ENCODE measurements around the gene SUPT4H1. TPM values are rescaled to one million over a fixed set of nuclear protein-coding genes. Genes with fewer than 3 reads are reported as not detected.
A peak's percentile ranks its signal among the peaks of the same experiment; 100 is the strongest.

SUPT4H1 gene
- total RNA-seq, 1 donor = 49.9 TPM

DNA sequence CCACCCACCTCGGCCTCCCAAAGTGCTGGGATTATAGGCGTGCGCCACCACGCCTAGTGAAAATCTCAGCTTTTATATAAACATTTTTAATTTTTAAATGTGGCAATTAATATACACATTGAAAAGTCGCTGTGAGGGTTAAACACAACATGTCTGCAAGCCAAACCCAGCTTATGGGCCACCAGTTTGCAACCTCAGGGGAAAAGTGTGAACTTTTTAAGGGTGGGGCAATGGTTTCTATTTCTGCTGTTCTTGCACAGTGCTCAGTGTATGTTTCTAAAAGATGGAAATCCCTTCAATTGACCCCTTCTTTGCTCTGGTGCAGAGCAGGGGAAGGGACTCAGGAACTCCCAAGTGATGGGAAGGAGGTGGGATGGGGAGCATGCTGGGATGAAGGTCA, 18.3 kb upstream of the SUPT4H1 start:
- Histone ChIP-seq H3K4me1 (ENCODE audit: insufficient read depth, low read length) (no peaks in the 10 kb centered on the region), H3K4me3 (ENCODE audit: insufficient read depth, low read length) (no peak overlapping the region), H3K9me3 (ENCODE audit: low read depth, low read length) (no peaks in the 10 kb centered on the region), H3K36me3 (ENCODE audit: insufficient read depth, low read length) (no peaks in the 10 kb centered on the region), H3K79me2 (ENCODE audit: insufficient read depth, low read length) (no peaks in the 10 kb centered on the region), H3K27ac (ENCODE audit: low read depth, low read length) (no peak overlapping the region), H3K27me3 (ENCODE audit: insufficient read depth, low read length) (peaks cover 3% of the 10 kb centered on the region), H4K20me1 (ENCODE audit: insufficient read depth, low read length) (no peaks in the 10 kb centered on the region), H3K4me2 (ENCODE audit: insufficient read depth, low read length) (no peak overlapping the region), H2AFZ (ENCODE audit: low read length) (no peak overlapping the region)
- peak; percentile 78 for DNase-seq (ENCODE audit: insufficient read length, low spot score, missing footprints)
- TF ChIP-seq, protein P1, sequence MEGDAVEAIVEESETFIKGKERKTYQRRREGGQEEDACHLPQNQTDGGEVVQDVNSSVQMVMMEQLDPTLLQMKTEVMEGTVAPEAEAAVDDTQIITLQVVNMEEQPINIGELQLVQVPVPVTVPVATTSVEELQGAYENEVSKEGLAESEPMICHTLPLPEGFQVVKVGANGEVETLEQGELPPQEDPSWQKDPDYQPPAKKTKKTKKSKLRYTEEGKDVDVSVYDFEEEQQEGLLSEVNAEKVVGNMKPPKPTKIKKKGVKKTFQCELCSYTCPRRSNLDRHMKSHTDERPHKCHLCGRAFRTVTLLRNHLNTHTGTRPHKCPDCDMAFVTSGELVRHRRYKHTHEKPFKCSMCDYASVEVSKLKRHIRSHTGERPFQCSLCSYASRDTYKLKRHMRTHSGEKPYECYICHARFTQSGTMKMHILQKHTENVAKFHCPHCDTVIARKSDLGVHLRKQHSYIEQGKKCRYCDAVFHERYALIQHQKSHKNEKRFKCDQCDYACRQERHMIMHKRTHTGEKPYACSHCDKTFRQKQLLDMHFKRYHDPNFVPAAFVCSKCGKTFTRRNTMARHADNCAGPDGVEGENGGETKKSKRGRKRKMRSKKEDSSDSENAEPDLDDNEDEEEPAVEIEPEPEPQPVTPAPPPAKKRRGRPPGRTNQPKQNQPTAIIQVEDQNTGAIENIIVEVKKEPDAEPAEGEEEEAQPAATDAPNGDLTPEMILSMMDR (IDR thresholded peaks at IDR 0.05; ENCODE audit: extremely low read depth, low read depth, low read length) = no peak

DNA sequence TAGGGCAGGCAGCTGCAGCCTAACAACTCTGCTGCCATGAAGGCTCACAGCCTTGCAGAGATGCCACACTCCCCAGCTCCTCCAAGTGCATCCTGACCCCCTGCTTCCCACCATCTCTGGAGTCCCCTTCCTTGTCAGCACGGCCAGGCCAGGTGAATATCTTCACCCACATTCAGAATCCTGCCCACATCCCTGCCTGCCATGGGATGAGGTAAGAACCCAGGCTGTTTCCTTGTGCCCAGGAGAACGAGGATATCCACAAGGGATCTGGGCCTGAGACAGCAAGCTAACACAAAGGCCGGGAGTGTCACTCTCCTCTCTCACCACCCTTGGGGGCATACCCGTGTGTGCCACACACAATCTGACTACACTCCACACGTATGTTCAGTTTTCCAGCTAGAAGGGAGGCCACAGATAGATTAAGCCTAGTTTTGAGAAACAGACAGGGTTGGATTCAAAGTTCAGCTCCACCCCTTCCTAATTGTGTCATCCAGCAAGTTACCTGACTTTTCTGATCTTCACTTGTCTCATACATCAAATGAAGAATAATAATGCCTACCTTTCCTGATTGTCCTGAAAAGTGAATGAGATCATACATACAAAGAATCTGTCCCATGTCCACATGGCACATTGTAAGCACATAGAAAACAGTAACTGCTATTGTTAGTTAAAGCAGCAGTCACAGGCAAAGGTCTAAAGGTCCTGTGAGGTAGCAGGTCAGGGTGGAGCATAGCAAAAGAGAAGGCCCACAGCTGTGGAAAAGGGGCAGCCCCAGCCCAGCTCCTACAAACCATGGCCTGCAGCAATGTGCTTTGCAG, 17.4 kb upstream of the SUPT4H1 start:
- Histone ChIP-seq H3K27ac (ENCODE audit: low read depth, low read length) (no peak overlapping the region), H3K4me1 (ENCODE audit: insufficient read depth, low read length) (no peaks in the 10 kb centered on the region), H3K79me2 (ENCODE audit: insufficient read depth, low read length) (no peaks in the 10 kb centered on the region), H3K4me2 (ENCODE audit: insufficient read depth, low read length) (no peak overlapping the region), H4K20me1 (ENCODE audit: insufficient read depth, low read length) (no peaks in the 10 kb centered on the region), H3K4me3 (ENCODE audit: insufficient read depth, low read length) (no peak overlapping the region), H3K36me3 (ENCODE audit: insufficient read depth, low read length) (no peaks in the 10 kb centered on the region), H2AFZ (ENCODE audit: low read length) (no peak overlapping the region), H3K27me3 (ENCODE audit: insufficient read depth, low read length) (peaks cover 3% of the 10 kb centered on the region), H3K9me3 (ENCODE audit: low read depth, low read length) (no peaks in the 10 kb centered on the region)
- TF ChIP-seq, protein P1 (IDR thresholded peaks at IDR 0.05; ENCODE audit: extremely low read depth, low read depth, low read length) = no peak
- DNase-seq (ENCODE audit: insufficient read length, low spot score, missing footprints) = no peak

DNA sequence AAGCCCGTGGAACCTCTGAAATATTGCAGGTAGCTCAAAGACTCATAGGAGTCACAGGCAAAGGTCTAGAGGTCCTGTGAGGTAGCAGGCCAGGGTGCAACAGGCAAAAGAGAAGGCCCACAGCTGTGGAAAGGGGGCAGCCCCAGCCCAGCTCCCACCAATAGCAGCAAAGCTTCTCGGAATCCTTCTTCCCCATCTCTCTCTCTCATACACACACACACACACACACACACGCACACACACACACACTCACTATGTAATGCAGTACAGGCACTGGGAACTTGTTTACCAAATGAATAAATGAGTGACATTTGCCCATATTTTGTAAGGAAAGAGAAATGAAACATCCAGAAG, 16.8 kb upstream of the SUPT4H1 start:
- no peak for DNase-seq (ENCODE audit: insufficient read length, low spot score, missing footprints)
- Histone ChIP-seq H3K9me3 (ENCODE audit: low read depth, low read length) (no peaks in the 10 kb centered on the region), H4K20me1 (ENCODE audit: insufficient read depth, low read length) (no peaks in the 10 kb centered on the region), H3K27ac (ENCODE audit: low read depth, low read length) (no peak overlapping the region), H3K4me2 (ENCODE audit: insufficient read depth, low read length) (no peak overlapping the region), H2AFZ (ENCODE audit: low read length) (no peak overlapping the region), H3K4me1 (ENCODE audit: insufficient read depth, low read length) (no peaks in the 10 kb centered on the region), H3K4me3 (ENCODE audit: insufficient read depth, low read length) (no peak overlapping the region), H3K79me2 (ENCODE audit: insufficient read depth, low read length) (no peaks in the 10 kb centered on the region), H3K36me3 (ENCODE audit: insufficient read depth, low read length) (no peaks in the 10 kb centered on the region), H3K27me3 (ENCODE audit: insufficient read depth, low read length) (peaks cover 3% of the 10 kb centered on the region)
- TF ChIP-seq, protein P1 (IDR thresholded peaks at IDR 0.05; ENCODE audit: extremely low read depth, low read depth, low read length) = no peak

DNA sequence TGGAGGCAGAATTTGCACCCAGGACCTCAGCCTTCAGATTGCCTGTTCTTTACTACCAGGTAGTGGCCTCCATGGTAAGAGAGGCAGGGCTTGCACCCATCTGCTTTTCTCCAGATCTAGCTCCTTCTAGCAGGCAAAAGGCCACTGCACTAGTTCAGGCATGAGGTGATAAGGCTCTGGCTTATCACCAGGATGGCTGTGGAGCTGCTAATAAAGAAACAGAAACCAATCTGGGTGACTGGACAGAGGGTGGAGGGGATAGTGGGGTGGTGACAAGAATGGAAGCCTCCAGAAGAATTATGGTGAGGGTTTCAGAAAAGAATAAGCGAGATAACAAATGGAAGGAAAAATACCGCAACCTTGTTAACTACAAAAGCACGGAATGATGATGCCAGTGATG, 15.5 kb upstream of the SUPT4H1 start:
- Histone ChIP-seq H3K4me3 (ENCODE audit: insufficient read depth, low read length) (no peak overlapping the region), H3K27me3 (ENCODE audit: insufficient read depth, low read length) (peaks cover 5% of the 10 kb centered on the region), H3K79me2 (ENCODE audit: insufficient read depth, low read length) (no peaks in the 10 kb centered on the region), H3K27ac (ENCODE audit: low read depth, low read length) (no peak overlapping the region), H3K4me1 (ENCODE audit: insufficient read depth, low read length) (no peaks in the 10 kb centered on the region), H3K9me3 (ENCODE audit: low read depth, low read length) (no peaks in the 10 kb centered on the region), H4K20me1 (ENCODE audit: insufficient read depth, low read length) (no peaks in the 10 kb centered on the region), H3K36me3 (ENCODE audit: insufficient read depth, low read length) (no peaks in the 10 kb centered on the region), H3K4me2 (ENCODE audit: insufficient read depth, low read length) (no peak overlapping the region), H2AFZ (ENCODE audit: low read length) (no peak overlapping the region)
- DNase-seq (ENCODE audit: insufficient read length, low spot score, missing footprints) = no peak
- TF ChIP-seq, protein P1 (IDR thresholded peaks at IDR 0.05; ENCODE audit: extremely low read depth, low read depth, low read length) = no peak

Measured in osteoblast (primary cell).